Thyroid gland (tissue), 4 donors: Measurements from ENCODE around the gene DISC1. TPM values are rescaled to one million over a fixed set of nuclear protein-coding genes. Genes with fewer than 3 reads are reported as not detected.

Source experiments
- DNase-seq, 2 donors: peaks; one replicate each; pipeline ENCODE4 v3.0.0-alpha.2; 2019
- H3K27ac ChIP-seq, 3 donors: fragments of 200-600 bp; sonication (generic); 1 replicate in 2 of 3; 2 replicates in 1 of 3; pipeline ENCODE4 v1.5.1; 2016 to 2019; ENCODE audit warnings: mild to moderate bottlenecking in 1 of 3, moderate library complexity in 1 of 3
- H3K27me3 ChIP-seq: fragments of 200-600 bp; sonication (generic); one replicate; pipeline ENCODE4 v1.5.1; 2019
- H3K36me3 ChIP-seq, 2 donors: fragments of 200-600 bp; sonication (generic); one replicate each; pipeline ENCODE4 v1.5.1; 2016 to 2019
- H3K4me1 ChIP-seq, 2 donors: fragments of 200-600 bp; sonication (generic); one replicate each; pipeline ENCODE4 v1.5.1; 2017 to 2019
- H3K4me3 ChIP-seq, 3 donors: fragments of 200-600 bp; sonication (generic); replicated peaks in 1 of 3; 1 replicate in 2 of 3; 2 replicates in 1 of 3; pipeline ENCODE4 v1.5.1; 2016; ENCODE audit warnings: mild to moderate bottlenecking in 1 of 3
- H3K9me3 ChIP-seq: fragments of 200-600 bp; sonication (generic); one replicate; pipeline ENCODE4 v1.5.1; 2017
- POLR2A ChIP-seq, 2 donors: fragments of 450-650 bp; IDR thresholded peaks; one replicate each; pipeline ENCODE4 v1.6.1; 2017; ENCODE audit warnings: antibody characterized with exemption in 2 of 2, mild to moderate bottlenecking in 2 of 2, moderate library complexity in 1 of 2
- WGBS, 2 donors: methylation state at CpG; one replicate each; pipeline ENCODE4 v1.1.5; 2017; 5-methylcytosine and 5-hydroxymethylcytosine counted together
- intact Hi-C: fragments of 100-400 bp; cut with DNase I; formaldehyde crosslinking; loops from one replicate; pipeline ENCODE4 v1.15.1; 2023
- total RNA-seq, 4 donors: library from RNA; depleted of rRNA; stranded (reverse); fragments of >200 nt; gene quantifications; one replicate each; pipeline ENCODE4 v1.2.3, GENCODE V29; 2016
- TF ChIP-seq, protein P1 (sequence below), 6 experiments: fragments of 200-600 bp in 3 of 6; fragments of 450-650 bp in 3 of 6; sonication (generic) in 3 of 6; IDR thresholded peaks; one replicate each; pipeline ENCODE4 v1.5.1; 2016 to 2019; ENCODE audit warnings: antibody characterized with exemption in 6 of 6, mild to moderate bottlenecking in 2 of 6, inconsistent platforms in 1 of 6, moderate library complexity in 1 of 6

DISC1 gene
- total RNA-seq, 4 donors from 2014 or later = 6.9 to 17.7 (median 9.8) TPM

- H3K4me3 ChIP-seq = no peak overlapping the region
- intact Hi-C loops = no loop called here
- no peaks in the 10 kb centered on the region for H3K9me3 ChIP-seq
- no peak overlapping the region for H3K27ac ChIP-seq
- TF ChIP-seq, protein P1, sequence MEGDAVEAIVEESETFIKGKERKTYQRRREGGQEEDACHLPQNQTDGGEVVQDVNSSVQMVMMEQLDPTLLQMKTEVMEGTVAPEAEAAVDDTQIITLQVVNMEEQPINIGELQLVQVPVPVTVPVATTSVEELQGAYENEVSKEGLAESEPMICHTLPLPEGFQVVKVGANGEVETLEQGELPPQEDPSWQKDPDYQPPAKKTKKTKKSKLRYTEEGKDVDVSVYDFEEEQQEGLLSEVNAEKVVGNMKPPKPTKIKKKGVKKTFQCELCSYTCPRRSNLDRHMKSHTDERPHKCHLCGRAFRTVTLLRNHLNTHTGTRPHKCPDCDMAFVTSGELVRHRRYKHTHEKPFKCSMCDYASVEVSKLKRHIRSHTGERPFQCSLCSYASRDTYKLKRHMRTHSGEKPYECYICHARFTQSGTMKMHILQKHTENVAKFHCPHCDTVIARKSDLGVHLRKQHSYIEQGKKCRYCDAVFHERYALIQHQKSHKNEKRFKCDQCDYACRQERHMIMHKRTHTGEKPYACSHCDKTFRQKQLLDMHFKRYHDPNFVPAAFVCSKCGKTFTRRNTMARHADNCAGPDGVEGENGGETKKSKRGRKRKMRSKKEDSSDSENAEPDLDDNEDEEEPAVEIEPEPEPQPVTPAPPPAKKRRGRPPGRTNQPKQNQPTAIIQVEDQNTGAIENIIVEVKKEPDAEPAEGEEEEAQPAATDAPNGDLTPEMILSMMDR (IDR thresholded peaks at IDR 0.05) = no peak
- no peak for TF ChIP-seq POLR2A (IDR thresholded peaks at IDR 0.05)
- H3K4me1 ChIP-seq = peaks cover 4 to 23% of the 10 kb centered on the region in 2 donors
- no peak for DNase-seq
- no peaks in the 10 kb centered on the region for H3K27me3 ChIP-seq
- WGBS, 2 donors = 93 to 100% methylated on average over 4 of the region's 4 CpGs
- no peaks in the 10 kb centered on the region for H3K36me3 ChIP-seq
Observed at GRCh38 chr1:231686384-231686783, 59.8 kb downstream of the DISC1 start.

GRCh38 chr1:231688989-231689388 is 62.4 kb downstream of the DISC1 start:
- H3K36me3 ChIP-seq = no peaks in the 10 kb centered on the region
- intact Hi-C loops = no loop called here
- H3K4me1 ChIP-seq = peaks cover 4 to 19% of the 10 kb centered on the region in 2 donors
- H3K27me3 ChIP-seq = no peaks in the 10 kb centered on the region
- H3K9me3 ChIP-seq = no peaks in the 10 kb centered on the region
- DNase-seq = no peak
- no peak overlapping the region for H3K27ac ChIP-seq
- TF ChIP-seq POLR2A (IDR thresholded peaks at IDR 0.05) = no peak
- TF ChIP-seq, protein P1 (IDR thresholded peaks at IDR 0.05) = no peak
- no peak overlapping the region for H3K4me3 ChIP-seq
- 83 to 88% methylated on average over 4 of the region's 4 CpGs for WGBS, 2 donors

DNA sequence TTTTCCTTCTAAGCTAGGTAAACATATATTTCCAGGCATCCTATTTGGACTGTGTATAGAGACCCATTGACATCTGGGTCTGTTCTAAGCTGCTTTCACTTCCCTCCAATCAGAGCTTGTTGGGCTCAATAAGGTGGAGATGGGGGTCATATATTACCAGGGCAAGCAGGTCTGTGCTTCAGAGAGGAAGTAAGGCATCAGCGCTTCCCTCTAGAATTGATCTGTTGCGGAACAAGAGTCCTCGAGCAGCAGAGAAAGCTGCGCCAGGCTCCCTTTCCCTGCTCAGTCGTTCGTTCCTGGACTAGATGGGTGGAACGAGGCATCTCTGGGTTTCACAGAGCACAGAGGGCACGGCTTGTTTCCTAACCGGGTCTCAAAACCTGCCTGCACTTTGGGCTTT is 63.5 kb downstream of the DISC1 start:
- Histone ChIP-seq H3K4me3 (no peak overlapping the region), H3K36me3 (no peaks in the 10 kb centered on the region), H3K27ac (peak overlapping the region in 1 of 3 donors; percentile 16), H3K27me3 (no peaks in the 10 kb centered on the region), H3K9me3 (no peaks in the 10 kb centered on the region), H3K4me1 (peaks cover 4 to 18% of the 10 kb centered on the region in 2 donors)
- DNase-seq = peak; percentile 60 to 71
- TF ChIP-seq, protein P1 (IDR thresholded peaks at IDR 0.05) = no peak
- no peak for TF ChIP-seq POLR2A (IDR thresholded peaks at IDR 0.05)
- intact Hi-C loops = no loop called here
- WGBS, 2 donors = 20 to 23% methylated on average over 9 of the region's 9 CpGs

DNA sequence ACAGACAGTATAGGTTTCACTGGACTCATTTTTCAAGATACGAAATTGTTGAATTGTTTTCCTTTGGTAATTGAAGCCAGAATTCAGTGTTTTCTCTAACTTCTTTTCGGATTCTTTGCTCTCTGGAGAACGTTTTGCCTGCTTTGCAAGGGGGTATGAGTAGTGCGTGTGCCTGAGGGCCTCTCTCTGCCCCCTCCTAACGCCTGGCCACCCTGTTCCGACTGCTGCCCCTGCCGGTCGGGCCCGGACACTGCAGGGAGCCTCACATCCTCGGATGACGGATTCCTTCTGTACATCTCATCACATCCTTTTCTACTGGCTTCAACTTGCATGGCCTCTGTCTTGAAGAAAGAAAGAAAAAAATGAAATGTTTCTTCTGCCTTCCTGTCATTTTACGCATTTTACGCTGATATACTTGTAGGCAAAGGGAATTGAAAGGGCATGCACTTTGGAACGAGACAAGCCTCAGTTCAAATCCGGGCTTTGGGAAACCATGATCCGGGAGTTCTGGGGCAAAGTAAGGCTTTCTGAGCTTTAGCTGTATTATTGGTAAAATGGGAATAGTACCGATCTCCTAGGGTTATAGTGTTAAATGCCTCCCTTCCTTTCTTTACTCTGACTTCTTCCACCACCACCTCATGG is 65.1 kb downstream of the DISC1 start:
- WGBS, 2 donors = 61 to 63% methylated on average over 17 of the region's 17 CpGs
- intact Hi-C loops = no loop called here

More for the DNA sequence above, 65.1 kb downstream of the DISC1 start:
- Histone ChIP-seq H3K9me3 (no peaks in the 10 kb centered on the region), H3K36me3 (no peaks in the 10 kb centered on the region), H3K4me1 (peaks cover 4 to 22% of the 10 kb centered on the region in 2 donors), H3K4me3 (no peak overlapping the region), H3K27ac (no peak overlapping the region), H3K27me3 (no peaks in the 10 kb centered on the region)
- no peak for TF ChIP-seq POLR2A (IDR thresholded peaks at IDR 0.05)
- TF ChIP-seq, protein P1 (IDR thresholded peaks at IDR 0.05) = peak in 5 of 6 experiments; percentile 31 to 61 (median 53)
- DNase-seq = peak; percentile 40 to 49
